ENCODE measurements around the gene CCR5.
A peak's percentile ranks its signal among the peaks of the same experiment; 100 is the strongest.

CCR5 gene

GRCh38 chr3:46348823-46349482 is 21.8 kb upstream of the CCR5 start:
- Histone ChIP-seq H3K36me3 (ENCODE audit: insufficient read depth, low read length) (no peaks in the 10 kb centered on the region), H3K9me3 (ENCODE audit: insufficient read depth, low read length, severe bottlenecking) (peaks cover 8% of the 10 kb centered on the region), H3K4me2 (ENCODE audit: insufficient read depth, low read length) (peak overlapping the region; percentile 52), H4K20me1 (ENCODE audit: insufficient read depth, low read length) (no peaks in the 10 kb centered on the region), H3K27ac (ENCODE audit: low read length) (peak overlapping the region; percentile 86), H3K4me3 (ENCODE audit: low read depth in 1 of 2, low read length in 2 of 2) (peak overlapping the region in 1 of 2 experiments; percentile 15; a peak in 1 of 4 replicates), H3K27me3 (ENCODE audit: insufficient read depth, low read length, poor library complexity) (no peaks in the 10 kb centered on the region), H3K9ac (ENCODE audit: low read depth, low read length) (peak overlapping the region; percentile 37), H2AFZ (ENCODE audit: low read depth, low read length) (no peak overlapping the region), H3K79me2 (ENCODE audit: insufficient read depth, low read length) (no peaks in the 10 kb centered on the region), H3K4me1 (ENCODE audit: insufficient read depth, low read length) (peaks cover 53% of the 10 kb centered on the region)
- ATAC-seq (ENCODE audit: insufficient read depth, low read depth) (peak; percentile 72), DNase-seq (peak; percentile 60)
- TF ChIP-seq EZH2 (IDR thresholded peaks at IDR 0.05; ENCODE audit: borderline replicate concordance, low read depth, low read length, severe bottlenecking), result no peak
- TF ChIP-seq, protein P1, sequence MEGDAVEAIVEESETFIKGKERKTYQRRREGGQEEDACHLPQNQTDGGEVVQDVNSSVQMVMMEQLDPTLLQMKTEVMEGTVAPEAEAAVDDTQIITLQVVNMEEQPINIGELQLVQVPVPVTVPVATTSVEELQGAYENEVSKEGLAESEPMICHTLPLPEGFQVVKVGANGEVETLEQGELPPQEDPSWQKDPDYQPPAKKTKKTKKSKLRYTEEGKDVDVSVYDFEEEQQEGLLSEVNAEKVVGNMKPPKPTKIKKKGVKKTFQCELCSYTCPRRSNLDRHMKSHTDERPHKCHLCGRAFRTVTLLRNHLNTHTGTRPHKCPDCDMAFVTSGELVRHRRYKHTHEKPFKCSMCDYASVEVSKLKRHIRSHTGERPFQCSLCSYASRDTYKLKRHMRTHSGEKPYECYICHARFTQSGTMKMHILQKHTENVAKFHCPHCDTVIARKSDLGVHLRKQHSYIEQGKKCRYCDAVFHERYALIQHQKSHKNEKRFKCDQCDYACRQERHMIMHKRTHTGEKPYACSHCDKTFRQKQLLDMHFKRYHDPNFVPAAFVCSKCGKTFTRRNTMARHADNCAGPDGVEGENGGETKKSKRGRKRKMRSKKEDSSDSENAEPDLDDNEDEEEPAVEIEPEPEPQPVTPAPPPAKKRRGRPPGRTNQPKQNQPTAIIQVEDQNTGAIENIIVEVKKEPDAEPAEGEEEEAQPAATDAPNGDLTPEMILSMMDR (IDR thresholded peaks at IDR 0.05; ENCODE audit: borderline replicate concordance, extremely low read depth, low read length, poor library complexity, severe bottlenecking), result peak; percentile 29

DNA sequence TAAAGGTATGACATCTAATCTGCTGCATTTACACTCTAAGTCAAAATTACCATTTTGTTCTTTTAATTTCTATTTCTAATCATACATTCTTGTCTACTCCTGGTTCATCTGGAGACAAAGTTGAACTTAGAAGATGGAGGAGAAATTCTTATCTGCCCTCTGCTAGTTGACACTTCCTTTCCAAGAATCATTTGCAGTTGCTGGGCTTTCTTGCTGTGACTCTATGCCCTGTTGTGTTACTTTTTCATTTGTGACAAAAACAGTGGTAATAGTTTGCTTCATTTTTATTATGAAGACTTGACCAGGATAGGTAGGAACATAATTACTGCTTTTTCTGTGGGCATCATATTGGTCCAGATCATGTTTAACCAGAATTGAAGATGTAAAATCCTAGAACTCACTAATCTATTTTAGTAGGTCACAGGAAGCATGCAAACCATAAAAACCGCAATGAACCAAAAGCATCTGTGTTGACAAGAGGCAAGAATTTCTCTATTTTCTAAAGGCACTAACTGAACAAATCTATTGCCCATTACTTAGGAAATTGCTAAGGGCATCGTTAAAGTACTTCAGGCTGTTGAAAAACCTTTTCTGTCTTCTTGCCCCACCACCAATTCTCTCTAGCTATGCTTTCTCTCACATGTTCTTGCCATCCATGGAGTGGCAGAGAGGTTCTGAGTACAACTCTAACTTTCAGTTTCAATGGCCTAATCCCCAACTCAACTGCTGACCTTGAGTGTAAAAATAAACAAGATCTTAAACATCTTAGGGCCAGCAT is 21.1 kb upstream of the CCR5 start:
- H3K79me2 ChIP-seq (ENCODE audit: insufficient read depth, low read length), result no peaks in the 10 kb centered on the region
- peak overlapping the region; percentile 52 for H3K4me2 ChIP-seq (ENCODE audit: insufficient read depth, low read length)
- no peak for TF ChIP-seq EZH2 (IDR thresholded peaks at IDR 0.05; ENCODE audit: borderline replicate concordance, low read depth, low read length, severe bottlenecking)
- TF ChIP-seq, protein P1 (IDR thresholded peaks at IDR 0.05; ENCODE audit: borderline replicate concordance, extremely low read depth, low read length, poor library complexity, severe bottlenecking), result no peak
- peak; percentile 77 for ATAC-seq (ENCODE audit: insufficient read depth, low read depth)
- peak; percentile 39 for DNase-seq
- H3K9me3 ChIP-seq (ENCODE audit: insufficient read depth, low read length, severe bottlenecking), result peaks cover 5% of the 10 kb centered on the region
- no peaks in the 10 kb centered on the region for H3K27me3 ChIP-seq (ENCODE audit: insufficient read depth, low read length, poor library complexity)
- no peak overlapping the region for H2AFZ ChIP-seq (ENCODE audit: low read depth, low read length)
- H3K9ac ChIP-seq (ENCODE audit: low read depth, low read length), result peak overlapping the region; percentile 37
- H4K20me1 ChIP-seq (ENCODE audit: insufficient read depth, low read length), result no peaks in the 10 kb centered on the region
- no peaks in the 10 kb centered on the region for H3K36me3 ChIP-seq (ENCODE audit: insufficient read depth, low read length)
- H3K27ac ChIP-seq (ENCODE audit: low read length), result peak overlapping the region; percentile 86
- peak overlapping the region in 1 of 2 experiments; percentile 21; a peak in 2 of 4 replicates for H3K4me3 ChIP-seq (ENCODE audit: low read depth in 1 of 2, low read length in 2 of 2)
- peaks cover 60% of the 10 kb centered on the region for H3K4me1 ChIP-seq (ENCODE audit: insufficient read depth, low read length)

GRCh38 chr3:46350262-46350565 is 20.5 kb upstream of the CCR5 start:
- no peak for DNase-seq
- H3K4me3 ChIP-seq (ENCODE audit: low read depth in 1 of 2, low read length in 2 of 2), result peak overlapping the region in 1 of 2 experiments; percentile 21; a peak in 2 of 4 replicates
- H3K4me1 ChIP-seq (ENCODE audit: insufficient read depth, low read length), result peaks cover 60% of the 10 kb centered on the region
- H3K27ac ChIP-seq (ENCODE audit: low read length), result peak overlapping the region; percentile 86
- no peaks in the 10 kb centered on the region for H3K27me3 ChIP-seq (ENCODE audit: insufficient read depth, low read length, poor library complexity)
- peak overlapping the region; percentile 52 for H3K4me2 ChIP-seq (ENCODE audit: insufficient read depth, low read length)
- no peak overlapping the region for H2AFZ ChIP-seq (ENCODE audit: low read depth, low read length)
- peaks cover 5% of the 10 kb centered on the region for H3K9me3 ChIP-seq (ENCODE audit: insufficient read depth, low read length, severe bottlenecking)
- no peak for ATAC-seq (ENCODE audit: insufficient read depth, low read depth)
- no peaks in the 10 kb centered on the region for H3K36me3 ChIP-seq (ENCODE audit: insufficient read depth, low read length)
- peak overlapping the region; percentile 37 for H3K9ac ChIP-seq (ENCODE audit: low read depth, low read length)
- no peaks in the 10 kb centered on the region for H3K79me2 ChIP-seq (ENCODE audit: insufficient read depth, low read length)
- TF ChIP-seq, protein P1 (IDR thresholded peaks at IDR 0.05; ENCODE audit: borderline replicate concordance, extremely low read depth, low read length, poor library complexity, severe bottlenecking), result no peak
- TF ChIP-seq EZH2 (IDR thresholded peaks at IDR 0.05; ENCODE audit: borderline replicate concordance, low read depth, low read length, severe bottlenecking), result no peak
- no peaks in the 10 kb centered on the region for H4K20me1 ChIP-seq (ENCODE audit: insufficient read depth, low read length)
